Stimulated activated CD4-positive, alpha-beta T cell treated with anti-CD3 and anti-CD28 coated beads, Interleukin-2, amount 100 ng/mL, for 24 hours (primary cell): ENCODE results near the gene DNAJC10.

Source experiments
- DNase-seq, 2 donors: peaks; one replicate each; pipeline ENCODE4 v3.0.0-alpha.2; 2020

The DNAJC10 gene

GRCh38 chr2:182798736-182799135, 82.7 kb downstream of the DNAJC10 start:
- DNase-seq: no peak

- no peak for DNase-seq
These were observed 88.1 kb downstream of the DNAJC10 start for GRCh38 chr2:182804128-182804527.

GRCh38 chr2:182807319-182807718, 91.3 kb downstream of the DNAJC10 start:
- DNase-seq: no peak

- DNase-seq: no peak
These were observed 94.0 kb downstream of the DNAJC10 start for GRCh38 chr2:182810087-182810486.

- DNase-seq: no peak
These were observed 98.3 kb downstream of the DNAJC10 start for GRCh38 chr2:182814380-182814779.

GRCh38 chr2:182814804-182815203, 98.7 kb downstream of the DNAJC10 start:
- no peak for DNase-seq

GRCh38 chr2:182816866-182817265, 100.8 kb downstream of the DNAJC10 start:
- no peak for DNase-seq

GRCh38 chr2:182817558-182817957, 101.5 kb downstream of the DNAJC10 start:
- no peak for DNase-seq

- no peak for DNase-seq
These were observed 102.4 kb downstream of the DNAJC10 start for GRCh38 chr2:182818501-182818900.

GRCh38 chr2:182818925-182819324, 102.9 kb downstream of the DNAJC10 start:
- DNase-seq: no peak

- DNase-seq: no peak
These were observed 103.4 kb downstream of the DNAJC10 start for GRCh38 chr2:182819412-182819811.

GRCh38 chr2:182821182-182821581, 105.1 kb downstream of the DNAJC10 start:
- no peak for DNase-seq

GRCh38 chr2:182822733-182823132, 106.7 kb downstream of the DNAJC10 start:
- DNase-seq: no peak

- DNase-seq: no peak
These were observed 108.2 kb downstream of the DNAJC10 start for GRCh38 chr2:182824056-182824766.

GRCh38 chr2:182824767-182825158, 108.7 kb downstream of the DNAJC10 start:
- no peak for DNase-seq

- DNase-seq: no peak
These were observed 110.0 kb downstream of the DNAJC10 start for GRCh38 chr2:182826064-182826463.

GRCh38 chr2:182826496-182826895, 110.4 kb downstream of the DNAJC10 start:
- no peak for DNase-seq

GRCh38 chr2:182827182-182827879, 111.3 kb downstream of the DNAJC10 start:
- no peak for DNase-seq

- no peak for DNase-seq
These were observed 115.0 kb downstream of the DNAJC10 start for GRCh38 chr2:182831101-182831500.

- no peak for DNase-seq
These were observed 115.9 kb downstream of the DNAJC10 start for GRCh38 chr2:182831921-182832320.

GRCh38 chr2:182833084-182833854, 117.2 kb downstream of the DNAJC10 start:
- DNase-seq: no peak

GRCh38 chr2:182834293-182834692, 118.2 kb downstream of the DNAJC10 start:
- no peak for DNase-seq

GRCh38 chr2:182836451-182836850, 120.4 kb downstream of the DNAJC10 start:
- DNase-seq: no peak
